ENCODE measurements around the gene SCFD1. TPM values are rescaled to one million over a fixed set of nuclear protein-coding genes. Genes with fewer than 3 reads are reported as not detected.
A peak's percentile ranks its signal among the peaks of the same experiment; 100 is the strongest.
"Not testable (repeated sequence)": the region's sequence is repeated elsewhere in the genome, so short reads cannot be mapped to it uniquely, and the experiment has no call there.

SCFD1 gene
- total RNA-seq, 4 donors from 2014 or later: 99.9 to 291 (median 160) TPM

DNA sequence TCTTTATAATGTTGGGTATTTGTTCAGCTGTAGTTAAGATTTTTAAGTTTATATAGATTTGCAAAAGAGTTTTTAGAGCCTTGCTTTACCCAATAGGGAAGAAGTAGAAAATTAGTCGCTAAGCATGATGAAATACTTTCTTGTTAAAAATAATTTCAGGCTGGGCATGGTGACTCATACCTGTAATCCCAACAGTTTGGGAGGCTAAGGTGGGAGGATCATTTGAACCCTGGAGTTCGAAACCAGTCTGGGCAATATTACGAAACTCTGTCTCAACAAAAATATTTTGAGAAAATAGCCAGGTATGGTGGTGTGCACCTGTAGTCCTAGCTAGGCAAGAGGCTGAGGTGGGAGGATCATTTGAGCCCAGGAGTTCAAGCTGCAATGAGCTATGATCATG is 18.7 kb upstream of the SCFD1 start:
- Histone ChIP-seq H3K4me1 (no peaks in the 10 kb centered on the region), H3K27ac (no peak overlapping the region), H3K4me3 (no peak overlapping the region), H3K27me3 (no peaks in the 10 kb centered on the region), H3K9me3 (no peaks in the 10 kb centered on the region), H3K36me3 (no peaks in the 10 kb centered on the region)
- TF ChIP-seq, protein P1, sequence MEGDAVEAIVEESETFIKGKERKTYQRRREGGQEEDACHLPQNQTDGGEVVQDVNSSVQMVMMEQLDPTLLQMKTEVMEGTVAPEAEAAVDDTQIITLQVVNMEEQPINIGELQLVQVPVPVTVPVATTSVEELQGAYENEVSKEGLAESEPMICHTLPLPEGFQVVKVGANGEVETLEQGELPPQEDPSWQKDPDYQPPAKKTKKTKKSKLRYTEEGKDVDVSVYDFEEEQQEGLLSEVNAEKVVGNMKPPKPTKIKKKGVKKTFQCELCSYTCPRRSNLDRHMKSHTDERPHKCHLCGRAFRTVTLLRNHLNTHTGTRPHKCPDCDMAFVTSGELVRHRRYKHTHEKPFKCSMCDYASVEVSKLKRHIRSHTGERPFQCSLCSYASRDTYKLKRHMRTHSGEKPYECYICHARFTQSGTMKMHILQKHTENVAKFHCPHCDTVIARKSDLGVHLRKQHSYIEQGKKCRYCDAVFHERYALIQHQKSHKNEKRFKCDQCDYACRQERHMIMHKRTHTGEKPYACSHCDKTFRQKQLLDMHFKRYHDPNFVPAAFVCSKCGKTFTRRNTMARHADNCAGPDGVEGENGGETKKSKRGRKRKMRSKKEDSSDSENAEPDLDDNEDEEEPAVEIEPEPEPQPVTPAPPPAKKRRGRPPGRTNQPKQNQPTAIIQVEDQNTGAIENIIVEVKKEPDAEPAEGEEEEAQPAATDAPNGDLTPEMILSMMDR (IDR thresholded peaks at IDR 0.05): no peak
- no peak for TF ChIP-seq POLR2A (IDR thresholded peaks at IDR 0.05)
- intact Hi-C loops (cut with DNase I; ENCODE audit: low total_unique reads): no loop called here
- DNase-seq: no peak

DNA sequence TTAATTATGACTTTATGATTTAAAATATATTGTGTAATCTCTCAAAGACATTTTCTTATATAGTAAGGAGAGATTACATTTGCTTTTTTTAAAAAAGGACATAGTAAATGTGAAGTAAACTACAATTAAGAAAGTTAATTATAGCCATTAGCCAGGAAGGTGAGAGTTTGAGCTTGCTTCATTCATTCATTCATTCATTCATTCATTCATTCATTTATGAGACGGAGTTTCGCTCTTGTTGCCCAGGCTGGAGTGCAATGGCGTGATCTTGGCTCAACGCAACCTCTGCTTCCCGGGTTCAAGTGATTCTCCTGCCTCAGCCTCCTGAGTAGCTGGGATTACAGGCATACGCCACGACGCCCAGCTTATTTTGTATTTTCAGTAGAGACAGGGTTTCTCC is 17.4 kb upstream of the SCFD1 start:
- H3K27ac ChIP-seq; H3K27me3 ChIP-seq; DNase-seq; H3K4me3 ChIP-seq; H3K4me1 ChIP-seq; H3K9me3 ChIP-seq; intact Hi-C loops (cut with DNase I; ENCODE audit: low total_unique reads); H3K36me3 ChIP-seq: not testable (repeated sequence)

DNA sequence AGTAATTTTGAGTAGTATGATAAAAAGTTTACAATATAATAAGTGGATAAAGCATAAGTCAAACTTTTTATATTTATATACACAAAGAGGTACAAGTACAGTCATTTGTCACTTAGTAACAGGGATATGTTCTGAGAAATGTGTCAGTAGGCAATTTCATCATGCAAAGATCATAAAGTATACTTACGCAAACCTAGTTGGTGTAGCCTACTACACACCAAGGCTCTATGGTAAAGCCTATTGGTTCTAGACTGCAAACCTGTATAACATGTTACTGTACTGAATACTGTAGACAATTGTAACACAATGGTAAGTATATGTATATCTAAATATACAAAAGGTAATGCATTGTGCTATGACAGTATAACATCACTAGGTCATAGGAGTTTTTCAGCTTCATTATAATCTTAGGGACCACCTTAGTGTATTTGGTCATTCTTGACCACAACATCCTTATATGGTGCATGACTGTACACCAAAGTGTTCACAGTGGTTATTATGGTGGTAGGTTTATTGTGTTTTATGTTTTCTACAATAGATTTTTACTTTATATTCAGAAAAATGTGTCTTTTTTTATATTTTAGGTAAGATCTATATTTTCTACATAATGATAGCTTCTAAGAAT is 14.9 kb upstream of the SCFD1 start:
- no peak overlapping the region for H3K27ac ChIP-seq
- TF ChIP-seq, protein P1 (IDR thresholded peaks at IDR 0.05): no peak
- no peak for TF ChIP-seq POLR2A (IDR thresholded peaks at IDR 0.05)
- no peak overlapping the region for H3K4me3 ChIP-seq
- no peaks in the 10 kb centered on the region for H3K27me3 ChIP-seq
- no peaks in the 10 kb centered on the region for H3K9me3 ChIP-seq
- DNase-seq: no peak
- intact Hi-C loops (cut with DNase I; ENCODE audit: low total_unique reads): no loop called here
- no peaks in the 10 kb centered on the region for H3K4me1 ChIP-seq
- no peaks in the 10 kb centered on the region for H3K36me3 ChIP-seq

DNA sequence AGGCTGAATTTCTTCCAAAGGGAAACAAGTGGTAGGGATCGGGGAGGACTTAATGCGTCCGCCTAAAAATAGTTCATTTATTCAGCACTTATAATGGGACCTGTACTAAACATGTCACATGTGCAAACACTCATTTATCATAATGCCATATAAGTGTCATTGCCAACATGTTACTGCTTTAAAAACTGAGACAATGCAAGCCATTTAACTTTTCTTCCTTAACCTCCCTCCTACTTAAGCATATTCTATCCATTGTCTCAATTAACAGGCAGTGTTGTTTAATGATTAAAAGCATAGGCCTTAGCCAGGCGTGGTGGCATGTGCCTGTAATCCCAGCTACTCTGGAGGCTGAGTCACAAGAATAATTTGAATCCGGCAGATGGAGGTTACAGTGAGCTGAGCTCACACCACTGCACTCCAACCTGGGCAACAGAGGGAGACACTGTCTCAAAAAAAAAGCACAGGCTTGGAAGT is 13.5 kb upstream of the SCFD1 start:
- H3K4me1 ChIP-seq: no peaks in the 10 kb centered on the region
- no peaks in the 10 kb centered on the region for H3K9me3 ChIP-seq
- no peak for DNase-seq
- no peaks in the 10 kb centered on the region for H3K36me3 ChIP-seq
- H3K27ac ChIP-seq: no peak overlapping the region
- H3K27me3 ChIP-seq: no peaks in the 10 kb centered on the region
- intact Hi-C loops (cut with DNase I; ENCODE audit: low total_unique reads): no loop called here
- TF ChIP-seq, protein P1 (IDR thresholded peaks at IDR 0.05): no peak
- TF ChIP-seq POLR2A (IDR thresholded peaks at IDR 0.05): no peak
- no peak overlapping the region for H3K4me3 ChIP-seq

DNA sequence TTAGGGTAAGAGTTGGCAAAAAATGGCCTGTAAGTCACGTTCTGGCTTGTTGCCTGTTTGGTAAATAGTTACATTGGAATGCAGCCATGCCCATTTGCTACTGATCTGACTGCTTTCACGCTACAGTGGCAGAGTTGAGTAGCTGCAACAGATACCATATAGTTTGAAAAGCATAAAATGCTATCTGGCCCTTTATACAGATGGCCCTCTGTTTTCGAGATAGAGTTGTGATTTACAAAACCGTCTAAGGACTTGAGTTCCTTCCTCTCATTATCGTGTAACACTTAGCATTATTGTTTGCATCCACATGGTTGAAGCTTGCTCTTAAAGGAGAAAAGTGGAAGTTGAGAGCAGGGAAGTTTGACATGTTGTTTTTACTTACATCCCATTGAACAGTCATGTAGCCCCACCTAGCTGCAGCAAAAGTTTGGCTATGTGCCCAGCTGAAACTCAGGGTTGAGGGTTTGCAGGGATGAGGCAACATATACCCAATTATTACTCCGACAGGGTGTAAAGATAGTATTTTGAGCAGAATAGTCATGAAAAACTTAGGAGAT is 11.3 kb upstream of the SCFD1 start:
- no peaks in the 10 kb centered on the region for H3K9me3 ChIP-seq
- no peaks in the 10 kb centered on the region for H3K36me3 ChIP-seq
- H3K4me1 ChIP-seq: no peaks in the 10 kb centered on the region
- H3K27ac ChIP-seq: no peak overlapping the region
- no peak for TF ChIP-seq POLR2A (IDR thresholded peaks at IDR 0.05)
- TF ChIP-seq, protein P1 (IDR thresholded peaks at IDR 0.05): peak in 1 of 4 experiments; percentile 36
- H3K4me3 ChIP-seq: no peak overlapping the region
- DNase-seq: peak; percentile 35
- intact Hi-C loops (cut with DNase I; ENCODE audit: low total_unique reads): no loop called here
- H3K27me3 ChIP-seq: no peaks in the 10 kb centered on the region
